ENCODE measurements around the gene TMEM192.

Gene TMEM192

DNA sequence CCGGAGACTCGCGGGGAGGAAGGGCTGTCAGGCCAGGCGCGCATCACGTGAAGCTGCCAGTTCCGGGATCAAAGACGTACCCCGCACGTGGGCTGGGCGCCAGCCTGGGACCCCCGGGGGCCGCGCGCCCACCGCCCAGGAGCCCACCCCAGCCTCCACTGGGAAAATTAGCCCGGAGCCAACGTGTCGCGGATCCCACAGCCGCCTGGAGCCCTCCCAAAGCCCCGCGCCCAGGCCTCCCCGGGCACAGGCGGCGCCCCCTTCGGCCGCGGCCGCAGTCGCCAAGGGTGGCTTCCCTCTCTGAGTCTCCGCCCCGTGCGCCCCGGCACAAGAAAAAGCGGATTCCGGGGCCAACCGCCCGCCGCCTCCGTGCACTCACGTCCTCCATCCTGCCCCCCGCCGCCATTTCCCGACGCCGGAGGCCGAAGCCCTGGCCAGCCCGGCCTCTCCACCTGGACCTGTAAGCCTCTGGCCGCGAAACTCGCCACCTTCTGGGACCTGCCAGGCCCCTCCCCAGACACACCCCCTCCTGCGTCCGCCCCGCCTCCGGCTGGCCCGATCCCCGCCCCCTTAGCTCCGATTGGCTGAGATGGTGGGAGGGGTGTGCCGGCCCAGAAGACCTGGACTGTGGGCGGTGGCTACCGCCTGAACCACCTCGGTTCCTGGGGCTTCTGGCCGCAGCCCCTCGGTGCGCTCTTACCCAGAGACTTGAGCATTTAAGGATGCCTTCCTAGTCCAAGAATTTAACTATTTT lies at the start of gene TMEM192:
TMEM192 (minus strand) TSS at position 493 of the 754 bp plus-strand sequence; CDS start at position 406, 87 bp downstream.
- TF ChIP-seq, protein P1, sequence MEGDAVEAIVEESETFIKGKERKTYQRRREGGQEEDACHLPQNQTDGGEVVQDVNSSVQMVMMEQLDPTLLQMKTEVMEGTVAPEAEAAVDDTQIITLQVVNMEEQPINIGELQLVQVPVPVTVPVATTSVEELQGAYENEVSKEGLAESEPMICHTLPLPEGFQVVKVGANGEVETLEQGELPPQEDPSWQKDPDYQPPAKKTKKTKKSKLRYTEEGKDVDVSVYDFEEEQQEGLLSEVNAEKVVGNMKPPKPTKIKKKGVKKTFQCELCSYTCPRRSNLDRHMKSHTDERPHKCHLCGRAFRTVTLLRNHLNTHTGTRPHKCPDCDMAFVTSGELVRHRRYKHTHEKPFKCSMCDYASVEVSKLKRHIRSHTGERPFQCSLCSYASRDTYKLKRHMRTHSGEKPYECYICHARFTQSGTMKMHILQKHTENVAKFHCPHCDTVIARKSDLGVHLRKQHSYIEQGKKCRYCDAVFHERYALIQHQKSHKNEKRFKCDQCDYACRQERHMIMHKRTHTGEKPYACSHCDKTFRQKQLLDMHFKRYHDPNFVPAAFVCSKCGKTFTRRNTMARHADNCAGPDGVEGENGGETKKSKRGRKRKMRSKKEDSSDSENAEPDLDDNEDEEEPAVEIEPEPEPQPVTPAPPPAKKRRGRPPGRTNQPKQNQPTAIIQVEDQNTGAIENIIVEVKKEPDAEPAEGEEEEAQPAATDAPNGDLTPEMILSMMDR (IDR thresholded peaks at IDR 0.05; ENCODE audit: low read depth, low read length), result peak; percentile 17
- peak; percentile 62 for DNase-seq (ENCODE audit: extremely low read depth, low read depth)

DNA sequence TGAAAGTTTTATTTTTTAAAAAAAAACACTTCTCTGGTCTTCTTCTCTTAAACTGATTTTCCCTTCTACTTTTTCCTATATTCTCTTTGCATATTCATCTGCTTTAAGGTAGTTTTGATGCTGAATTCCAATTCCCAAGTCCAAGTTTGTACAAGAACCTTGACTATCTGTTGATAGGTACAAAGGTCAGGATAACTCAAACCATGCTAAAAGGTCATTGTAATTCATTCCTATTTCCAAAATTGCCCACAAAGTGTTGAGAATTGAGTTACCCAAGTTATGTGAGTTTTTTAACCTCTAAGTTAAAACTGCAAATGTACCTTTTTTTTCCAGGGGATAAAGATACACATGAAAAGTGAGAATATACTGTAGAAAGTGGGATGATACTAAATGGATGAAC lies 46.1 kb upstream of the TMEM192 start:
- DNase-seq (ENCODE audit: extremely low read depth, low read depth), result no peak
- TF ChIP-seq, protein P1 (IDR thresholded peaks at IDR 0.05; ENCODE audit: low read depth, low read length), result no peak

DNA sequence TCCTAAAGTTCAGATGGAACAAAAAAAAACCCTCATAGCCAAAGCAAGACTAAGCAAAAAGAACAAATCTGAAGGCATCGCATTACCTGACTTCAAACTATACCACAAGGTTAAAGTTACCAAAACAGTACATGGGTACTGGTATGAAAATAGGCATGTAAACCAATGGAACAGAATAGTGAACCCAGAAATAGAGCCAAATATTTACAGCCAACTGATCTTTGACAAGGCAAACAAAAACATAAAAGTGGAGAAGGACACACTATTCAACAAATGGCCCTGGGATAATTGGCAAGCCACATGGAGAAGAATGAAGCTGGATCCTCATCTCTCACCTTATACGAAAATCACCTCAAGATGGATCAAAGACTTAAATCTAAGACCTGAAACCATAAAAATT lies 44.2 kb upstream of the TMEM192 start:
- DNase-seq (ENCODE audit: extremely low read depth, low read depth), result no peak
- TF ChIP-seq, protein P1 (IDR thresholded peaks at IDR 0.05; ENCODE audit: low read depth, low read length), result no peak

DNA sequence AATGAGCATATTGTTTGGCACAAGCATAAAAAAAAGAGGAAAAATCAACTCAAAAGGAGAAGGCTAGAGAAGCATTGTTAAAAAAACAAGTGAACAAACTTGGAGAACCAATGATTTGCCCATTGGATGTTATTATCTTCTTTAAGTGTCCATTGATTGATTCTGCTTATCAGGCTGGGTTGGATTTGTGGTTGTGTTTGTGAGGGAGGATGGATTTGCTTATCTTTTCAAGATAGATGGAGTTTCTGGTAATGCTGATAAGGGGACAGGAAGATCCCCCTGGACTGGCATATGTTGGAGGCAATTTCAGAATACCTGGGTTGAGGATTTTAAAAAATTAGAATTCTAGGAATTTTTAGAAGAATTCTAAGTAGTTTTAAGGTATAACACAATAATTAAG lies 41.8 kb upstream of the TMEM192 start:
- DNase-seq (ENCODE audit: extremely low read depth, low read depth), result no peak
- TF ChIP-seq, protein P1 (IDR thresholded peaks at IDR 0.05; ENCODE audit: low read depth, low read length), result no peak

DNA sequence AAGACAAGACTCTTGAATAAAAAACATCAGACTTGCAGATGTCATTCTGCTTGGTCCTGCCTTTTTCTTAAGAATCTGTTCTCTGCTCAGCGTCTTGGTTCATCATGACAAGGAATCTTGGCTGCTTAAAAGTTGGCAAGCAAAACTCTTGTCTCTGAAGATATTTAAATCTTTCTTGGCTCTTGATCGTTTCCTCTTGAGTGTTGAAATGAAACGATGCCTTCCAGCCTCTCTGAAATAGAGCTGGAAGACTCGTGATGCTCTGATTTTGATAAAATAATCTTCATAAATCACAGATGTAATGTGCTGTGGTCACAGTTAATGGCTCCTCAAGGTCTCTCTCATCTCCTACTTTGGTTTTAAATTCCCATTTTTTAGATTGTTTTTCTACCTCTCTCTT lies 39.9 kb upstream of the TMEM192 start:
- TF ChIP-seq, protein P1 (IDR thresholded peaks at IDR 0.05; ENCODE audit: low read depth, low read length), result no peak
- DNase-seq (ENCODE audit: extremely low read depth, low read depth), result no peak

DNA sequence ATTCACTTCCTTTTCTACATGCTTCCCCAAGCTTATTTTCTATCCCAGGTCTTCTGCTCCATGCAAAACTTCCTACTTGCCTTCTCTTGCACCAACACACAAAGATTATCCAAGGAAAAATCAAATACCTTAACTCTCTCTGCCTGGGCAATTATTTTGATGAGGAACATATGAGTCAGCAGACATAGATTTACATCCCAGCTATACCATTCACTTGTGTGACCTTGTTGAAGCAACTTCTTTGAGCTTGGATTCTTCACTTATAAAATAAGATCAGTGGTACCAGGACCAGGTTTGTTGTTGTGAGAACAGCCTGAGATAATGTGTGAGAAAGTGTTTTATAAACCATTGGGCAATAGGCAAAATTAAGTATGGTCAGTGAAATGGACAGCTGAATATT lies 39.1 kb upstream of the TMEM192 start:
- TF ChIP-seq, protein P1 (IDR thresholded peaks at IDR 0.05; ENCODE audit: low read depth, low read length), result no peak
- no peak for DNase-seq (ENCODE audit: extremely low read depth, low read depth)

DNA sequence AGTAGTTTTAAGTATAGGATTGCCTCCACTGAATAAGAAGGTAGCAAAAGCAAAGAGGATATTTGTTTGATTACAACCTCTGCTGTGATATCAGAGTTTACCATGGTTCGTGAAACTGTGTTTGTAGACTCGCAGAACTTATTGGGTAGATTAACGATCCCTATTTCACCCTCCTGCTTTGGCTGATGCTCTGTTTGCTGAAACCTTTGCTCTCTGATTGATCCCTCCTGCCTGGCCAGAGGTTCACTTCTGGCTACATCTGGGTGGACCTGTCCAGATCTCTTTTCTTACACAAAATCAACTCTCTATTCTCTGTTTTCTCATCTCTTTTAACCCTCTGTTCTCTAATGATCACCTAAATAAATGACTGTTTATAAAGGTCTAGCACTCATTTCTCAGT lies 37.9 kb upstream of the TMEM192 start:
- TF ChIP-seq, protein P1 (IDR thresholded peaks at IDR 0.05; ENCODE audit: low read depth, low read length), result no peak
- no peak for DNase-seq (ENCODE audit: extremely low read depth, low read depth)
